KMS-11 (cell line): ENCODE measurements around the gene PLA2R1.

ENCODE experiments used
- H2AFZ ChIP-seq: fragments of 200-600 bp; sonication (generic); 2 replicates; pipeline ENCODE4 v1.6.1; 2016; ENCODE audit warnings: antibody characterized with exemption, mixed run types, low read depth
- H3K27ac ChIP-seq: fragments of 200-600 bp; sonication (generic); 2 replicates; pipeline ENCODE4 v1.6.1; 2016; ENCODE audit warnings: mild to moderate bottlenecking, mixed run types
- H3K27me3 ChIP-seq: fragments of 200-600 bp; sonication (generic); 2 replicates; pipeline ENCODE4 v1.6.1; 2017; ENCODE audit warnings: mild to moderate bottlenecking, low read depth, mixed run types, moderate library complexity; ENCODE audit not compliant: insufficient read depth
- H3K36me3 ChIP-seq: fragments of 200-600 bp; sonication (generic); 2 replicates; pipeline ENCODE4 v1.6.1; 2017; ENCODE audit warnings: mild to moderate bottlenecking, mixed run types; ENCODE audit not compliant: insufficient read depth
- H3K4me1 ChIP-seq: fragments of 200-600 bp; sonication (generic); 2 replicates; pipeline ENCODE4 v1.6.1; 2016; ENCODE audit warnings: mild to moderate bottlenecking, low read depth, mixed run types; ENCODE audit not compliant: poor library complexity, severe bottlenecking
- H3K4me2 ChIP-seq: fragments of 200-600 bp; sonication (generic); 2 replicates; pipeline ENCODE4 v1.7.0; 2016; ENCODE audit warnings: mild to moderate bottlenecking, mixed run types
- H3K4me3 ChIP-seq: fragments of 200-600 bp; sonication (generic); IDR thresholded peaks from 2 replicates; pipeline ENCODE4 v1.6.1; 2017; ENCODE audit warnings: low read depth, low read length, mixed read lengths; ENCODE audit not compliant: insufficient read depth
- H3K79me2 ChIP-seq: fragments of 200-600 bp; sonication (generic); 2 replicates; pipeline ENCODE4 v1.6.1; 2016; ENCODE audit warnings: low read depth, mixed run types; ENCODE audit not compliant: insufficient read depth
- H3K9ac ChIP-seq: fragments of 200-600 bp; sonication (generic); 2 replicates; pipeline ENCODE4 v1.6.1; 2016; ENCODE audit warnings: mild to moderate bottlenecking, mixed run types
- H4K20me1 ChIP-seq: fragments of 200-600 bp; sonication (generic); 2 replicates; pipeline ENCODE4 v1.6.1; 2016; ENCODE audit warnings: mild to moderate bottlenecking, mixed run types; ENCODE audit not compliant: insufficient read depth
- TF ChIP-seq, protein P1 (sequence below): fragments of 200-600 bp; sonication (generic); conservative IDR thresholded peaks from 2 replicates; pipeline ENCODE4 v1.6.1; 2017; ENCODE audit warnings: low read depth, mild to moderate bottlenecking, antibody characterized with exemption, low read length, moderate library complexity, mixed read lengths

The PLA2R1 gene

DNA sequence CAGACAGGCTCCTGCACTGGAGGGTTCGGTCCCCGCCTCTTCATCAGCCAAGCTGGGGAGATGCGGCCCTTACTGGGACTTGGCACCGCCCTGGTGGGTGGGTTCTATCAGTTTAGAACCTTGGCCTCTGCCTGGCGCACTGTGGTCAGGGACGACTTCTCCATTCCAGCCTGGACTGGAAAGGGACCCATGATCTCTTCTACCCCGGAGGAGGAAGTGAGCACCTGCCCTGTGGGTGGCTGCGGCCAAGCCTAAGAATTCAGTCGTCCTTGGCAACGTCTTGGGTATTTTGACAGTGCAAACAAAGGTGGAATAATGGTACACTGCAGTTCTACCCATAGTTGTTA lies 157.5 kb downstream of the PLA2R1 start:
- H3K4me2 ChIP-seq, result peak overlapping the region; percentile 95
- no peaks in the 10 kb centered on the region for H4K20me1 ChIP-seq
- peaks cover 42% of the 10 kb centered on the region for H3K4me1 ChIP-seq
- peaks cover 32% of the 10 kb centered on the region; the same call in 1 of the 2 replicates for H3K79me2 ChIP-seq
- TF ChIP-seq, protein P1, sequence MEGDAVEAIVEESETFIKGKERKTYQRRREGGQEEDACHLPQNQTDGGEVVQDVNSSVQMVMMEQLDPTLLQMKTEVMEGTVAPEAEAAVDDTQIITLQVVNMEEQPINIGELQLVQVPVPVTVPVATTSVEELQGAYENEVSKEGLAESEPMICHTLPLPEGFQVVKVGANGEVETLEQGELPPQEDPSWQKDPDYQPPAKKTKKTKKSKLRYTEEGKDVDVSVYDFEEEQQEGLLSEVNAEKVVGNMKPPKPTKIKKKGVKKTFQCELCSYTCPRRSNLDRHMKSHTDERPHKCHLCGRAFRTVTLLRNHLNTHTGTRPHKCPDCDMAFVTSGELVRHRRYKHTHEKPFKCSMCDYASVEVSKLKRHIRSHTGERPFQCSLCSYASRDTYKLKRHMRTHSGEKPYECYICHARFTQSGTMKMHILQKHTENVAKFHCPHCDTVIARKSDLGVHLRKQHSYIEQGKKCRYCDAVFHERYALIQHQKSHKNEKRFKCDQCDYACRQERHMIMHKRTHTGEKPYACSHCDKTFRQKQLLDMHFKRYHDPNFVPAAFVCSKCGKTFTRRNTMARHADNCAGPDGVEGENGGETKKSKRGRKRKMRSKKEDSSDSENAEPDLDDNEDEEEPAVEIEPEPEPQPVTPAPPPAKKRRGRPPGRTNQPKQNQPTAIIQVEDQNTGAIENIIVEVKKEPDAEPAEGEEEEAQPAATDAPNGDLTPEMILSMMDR, result no peak
- no peaks in the 10 kb centered on the region for H3K36me3 ChIP-seq
- H2AFZ ChIP-seq, result peak overlapping the region; percentile 92
- peak overlapping the region; percentile 89 for H3K9ac ChIP-seq
- peak overlapping the region; percentile 72 for H3K27ac ChIP-seq
- no peaks in the 10 kb centered on the region for H3K27me3 ChIP-seq
- no peak overlapping the region for H3K4me3 ChIP-seq

DNA sequence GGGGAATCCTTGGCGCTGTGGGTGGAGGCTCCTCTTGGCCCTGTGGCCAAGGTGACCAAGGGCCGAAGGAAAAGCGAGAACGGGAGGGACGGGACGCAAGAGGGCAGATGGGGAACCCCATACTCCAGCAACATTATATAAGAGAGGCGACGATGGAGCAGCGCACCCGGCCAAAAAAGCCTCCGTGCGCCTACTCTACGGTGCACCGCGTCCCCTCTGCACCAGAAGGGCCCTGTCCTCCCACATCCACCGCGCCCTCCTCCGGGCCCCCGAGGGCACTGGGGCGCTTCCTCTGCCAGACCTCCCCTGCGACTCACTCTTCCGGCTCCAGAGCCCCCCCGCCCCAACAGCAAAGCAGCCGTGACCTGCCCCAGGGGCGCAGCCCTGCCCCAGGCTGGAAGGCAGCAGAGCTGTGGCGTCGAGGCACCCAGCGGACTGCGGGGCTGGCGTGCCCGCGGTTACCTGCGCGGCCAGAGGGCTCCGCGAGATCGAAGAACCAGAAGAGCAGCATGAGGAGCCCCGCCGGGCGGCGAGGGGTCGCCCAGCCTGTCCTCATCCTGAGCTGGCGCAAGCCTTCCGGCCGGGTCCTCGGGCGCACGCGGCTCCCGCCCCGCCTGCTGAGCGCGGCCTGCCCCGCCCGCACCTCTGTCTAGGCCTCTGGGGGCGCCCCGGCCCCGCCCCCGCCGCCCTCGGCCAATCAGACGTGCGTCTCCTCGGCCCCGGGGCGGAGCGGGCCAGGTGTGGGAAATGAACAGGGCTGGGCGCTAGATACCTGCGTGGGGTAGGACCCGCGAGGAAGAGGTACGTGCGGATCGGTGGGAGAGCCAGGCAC lies 158.1 kb downstream of the PLA2R1 start, which contains the start of gene LY75:
Gene LY75 (minus strand): TSS at position 630 of the 832 bp plus-strand sequence.
- peak within 1 kb of the TSS; percentile 72 for H3K27ac ChIP-seq
- H2AFZ ChIP-seq, result peak within 1 kb of the TSS; percentile 92
- H3K79me2 ChIP-seq, result peaks cover 37% of the 10 kb centered on the region; the same call in 1 of the 2 replicates
- peaks cover 48% of the 10 kb centered on the region for H3K4me1 ChIP-seq
- H3K4me3 ChIP-seq, result peak within 1 kb of the TSS; percentile 36
- H3K36me3 ChIP-seq, result no peaks in the 10 kb centered on the region
- no peaks in the 10 kb centered on the region for H3K27me3 ChIP-seq
- TF ChIP-seq, protein P1, result no peak
- no peaks in the 10 kb centered on the region for H4K20me1 ChIP-seq
- peak within 1 kb of the TSS; percentile 89 for H3K9ac ChIP-seq
- peak within 1 kb of the TSS; percentile 95 for H3K4me2 ChIP-seq

DNA sequence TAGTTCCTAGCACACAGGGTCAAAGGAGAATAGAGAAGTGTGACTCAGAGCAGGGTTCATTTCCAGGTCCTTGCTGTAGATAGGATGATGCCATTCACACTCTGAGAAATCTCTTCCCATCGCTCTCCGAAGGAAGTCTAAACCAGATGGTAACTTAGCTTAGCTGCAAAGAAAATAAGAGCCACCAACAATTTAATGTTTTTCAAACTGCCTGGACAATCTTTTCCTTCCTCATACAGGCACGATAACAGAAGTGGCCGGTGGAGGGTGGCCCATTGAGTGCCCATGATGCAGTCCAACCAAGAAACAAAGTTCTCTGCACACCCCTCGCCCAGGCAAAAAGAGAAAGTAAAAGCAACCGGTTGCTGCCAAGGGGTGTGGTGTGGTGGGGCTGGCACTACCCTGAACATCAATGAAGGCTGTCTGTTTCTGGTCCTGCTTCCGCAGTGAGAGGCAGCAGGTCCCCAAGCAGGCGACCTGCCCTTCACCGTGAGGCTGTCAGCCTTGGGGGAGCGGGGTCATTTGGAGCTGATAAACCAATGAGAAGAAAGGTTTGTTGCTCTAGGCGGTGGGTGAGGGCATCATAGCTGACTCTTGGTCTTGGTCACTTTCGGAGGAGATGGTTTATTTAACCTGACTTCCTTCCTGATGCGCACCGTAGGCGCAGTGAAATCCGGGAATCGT lies 158.8 kb downstream of the PLA2R1 start:
- peak overlapping the region; percentile 72 for H3K27ac ChIP-seq
- peak overlapping the region; percentile 95 for H3K4me2 ChIP-seq
- no peaks in the 10 kb centered on the region for H4K20me1 ChIP-seq
- peak overlapping the region; percentile 36 for H3K4me3 ChIP-seq
- TF ChIP-seq, protein P1, result no peak
- peaks cover 43% of the 10 kb centered on the region; the same call in 1 of the 2 replicates for H3K79me2 ChIP-seq
- H3K27me3 ChIP-seq, result no peaks in the 10 kb centered on the region
- H3K4me1 ChIP-seq, result peaks cover 56% of the 10 kb centered on the region
- H3K36me3 ChIP-seq, result no peaks in the 10 kb centered on the region
- peak overlapping the region; percentile 89 for H3K9ac ChIP-seq
- H2AFZ ChIP-seq, result peak overlapping the region; percentile 92

DNA sequence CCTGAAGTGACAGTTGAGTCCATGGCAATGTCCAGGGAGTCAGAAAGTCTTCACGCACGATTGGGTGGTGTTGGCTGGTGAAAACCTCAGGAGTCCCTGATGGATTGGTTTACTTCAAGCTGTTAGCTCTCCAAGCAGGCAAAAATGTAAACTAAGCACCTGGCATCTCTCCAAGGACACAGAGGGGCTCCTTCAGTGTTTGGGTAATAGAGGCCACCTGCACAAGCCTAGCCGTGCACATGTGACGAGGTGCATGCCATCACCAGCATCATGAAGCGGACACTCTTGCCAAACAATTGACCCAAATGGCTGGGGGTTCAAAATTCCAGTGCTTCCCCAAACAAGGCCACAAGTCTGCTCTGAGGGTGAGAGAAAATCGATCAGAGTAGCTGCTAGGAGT lies 159.7 kb downstream of the PLA2R1 start:
- peaks cover 64% of the 10 kb centered on the region for H3K4me1 ChIP-seq

More for the DNA sequence above, 159.7 kb downstream of the PLA2R1 start:
- H3K4me3 ChIP-seq, result no peak overlapping the region
- H3K36me3 ChIP-seq, result no peaks in the 10 kb centered on the region
- H2AFZ ChIP-seq, result no peak overlapping the region
- peak overlapping the region; percentile 95; the same call in 1 of the 2 replicates for H3K4me2 ChIP-seq
- H3K9ac ChIP-seq, result no peak overlapping the region; the same call in 1 of the 2 replicates
- H3K27ac ChIP-seq, result no peak overlapping the region
- no peaks in the 10 kb centered on the region for H4K20me1 ChIP-seq
- TF ChIP-seq, protein P1, result no peak
- no peaks in the 10 kb centered on the region for H3K27me3 ChIP-seq
- peaks cover 51% of the 10 kb centered on the region for H3K79me2 ChIP-seq
